Suprapubic skin (tissue), 4 donors: ENCODE results near the gene PFDN2. TPM values are rescaled to one million over a fixed set of nuclear protein-coding genes. Genes with fewer than 3 reads are reported as not detected.

Source experiments
- DNase-seq, 2 donors: peaks; one replicate each; pipeline ENCODE4 v3.0.0-alpha.2; 2019; ENCODE audit warnings: low spot score in 2 of 2
- H3K27ac ChIP-seq: fragments of 200-600 bp; sonication (generic); one replicate; pipeline ENCODE4 v1.5.1; 2019
- H3K27me3 ChIP-seq: fragments of 200-600 bp; sonication (generic); one replicate; pipeline ENCODE4 v1.5.1; 2019
- H3K36me3 ChIP-seq: fragments of 200-600 bp; sonication (generic); one replicate; pipeline ENCODE4 v1.5.1; 2019
- H3K4me1 ChIP-seq: fragments of 200-600 bp; sonication (generic); one replicate; pipeline ENCODE4 v1.5.1; 2019
- H3K4me3 ChIP-seq: fragments of 200-600 bp; sonication (generic); one replicate; pipeline ENCODE4 v1.5.1; 2019; ENCODE audit warnings: mild to moderate bottlenecking
- H3K9me3 ChIP-seq: fragments of 200-600 bp; sonication (generic); one replicate; pipeline ENCODE4 v1.5.1; 2019
- CTCF ChIP-seq, 2 donors: fragments of 200-600 bp in 1 of 2; fragments of 450-650 bp in 1 of 2; sonication (generic) in 1 of 2; IDR thresholded peaks; one replicate each; pipeline ENCODE4 v1.5.1; 2016 to 2019; ENCODE audit warnings: antibody characterized with exemption in 2 of 2, mild to moderate bottlenecking in 1 of 2, moderate library complexity in 1 of 2
- EP300 ChIP-seq: sonication (generic); formaldehyde crosslinking; IDR thresholded peaks from one replicate; pipeline ENCODE4 v1.6.1; 2017; ENCODE audit warnings: antibody characterized with exemption
- POLR2A ChIP-seq, 2 donors: fragments of 450-650 bp; IDR thresholded peaks; one replicate each; pipeline ENCODE4 v1.6.1; 2017; ENCODE audit warnings: antibody characterized with exemption in 2 of 2, mild to moderate bottlenecking in 2 of 2, moderate library complexity in 2 of 2
- POLR2AphosphoS5 ChIP-seq, 3 donors: sonication (generic); formaldehyde crosslinking; IDR thresholded peaks; one replicate each; pipeline ENCODE4 v1.6.1; 2017; ENCODE audit warnings: antibody characterized with exemption in 3 of 3
- WGBS: methylation state at CpG from one replicate; pipeline ENCODE4 v1.1.5; 2018; 5-methylcytosine and 5-hydroxymethylcytosine counted together
- total RNA-seq, 4 donors: library from RNA; depleted of rRNA; stranded (reverse); fragments of >200 nt; gene quantifications; one replicate each; pipeline ENCODE4 v1.1.0, GENCODE V29; 2016

PFDN2 gene
- total RNA-seq, 4 donors from 2014 or later = 21.3 to 33.9 (median 27.1) TPM

DNA sequence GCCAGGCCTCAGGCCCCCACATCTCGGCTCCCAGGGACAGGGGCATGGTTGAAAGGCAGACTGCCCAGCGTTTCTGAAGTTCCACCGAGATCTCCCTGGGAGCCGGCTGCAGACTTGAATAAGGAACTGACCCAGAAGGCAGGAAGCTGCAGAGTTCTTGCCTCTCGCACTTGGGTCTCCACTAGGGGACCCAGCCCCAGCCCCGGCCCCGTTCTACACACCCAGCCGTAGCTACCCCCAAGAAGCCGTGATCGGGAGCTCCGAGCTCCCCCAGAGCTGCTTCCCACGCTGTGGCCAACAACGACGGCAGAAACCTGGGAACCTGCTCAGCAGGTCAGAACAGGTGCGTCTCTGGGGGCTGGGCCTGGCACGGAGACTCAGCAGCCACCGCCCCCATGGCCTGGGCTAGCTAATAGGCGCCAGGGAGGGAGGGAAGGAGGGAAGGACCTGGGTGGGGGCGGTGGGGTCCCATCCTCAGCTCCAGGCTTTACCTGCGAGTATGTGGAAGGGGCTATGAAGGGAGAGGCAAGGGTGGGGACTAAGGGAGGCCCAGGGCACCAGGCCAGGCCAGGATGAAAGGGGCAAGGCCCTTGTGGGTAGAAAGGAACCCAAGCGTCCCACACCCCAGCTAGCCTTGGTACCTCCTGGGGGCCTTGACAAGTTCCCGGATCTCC lies 28.4 kb downstream of the PFDN2 start, which contains the start of gene NECTIN4:
TSS of gene NECTIN4 (minus strand) at position 308 of the 674 bp plus-strand sequence. CDS start at position 46, 262 bp downstream.
- H3K9me3 ChIP-seq = no peaks in the 10 kb centered on the region
- H3K27me3 ChIP-seq = no peaks in the 10 kb centered on the region
- peak within 1 kb of the TSS; percentile 92 for H3K27ac ChIP-seq
- peaks cover 46% of the 10 kb centered on the region for H3K4me1 ChIP-seq
- DNase-seq = peak; percentile 73 to 79
- WGBS = 40% methylated on average over 11 of the region's 22 CpGs
- no peaks in the 10 kb centered on the region for H3K36me3 ChIP-seq
- no peak for TF ChIP-seq CTCF (IDR thresholded peaks at IDR 0.05)
- TF ChIP-seq EP300 = no peak
- TF ChIP-seq POLR2AphosphoS5 (IDR thresholded peaks at IDR 0.05) = peak in 2 of 3 donors; percentile 29 to 75
- TF ChIP-seq POLR2A (IDR thresholded peaks at IDR 0.05) = peak in 1 of 2 donors; percentile 24
- H3K4me3 ChIP-seq = peak within 1 kb of the TSS; percentile 45

- peaks cover 54% of the 10 kb centered on the region for H3K4me1 ChIP-seq
- no peaks in the 10 kb centered on the region for H3K36me3 ChIP-seq
- H3K9me3 ChIP-seq = no peaks in the 10 kb centered on the region
- H3K27me3 ChIP-seq = no peaks in the 10 kb centered on the region
- 64% methylated on average over 3 of the region's 3 CpGs for WGBS
- peak overlapping the region; percentile 45 for H3K4me3 ChIP-seq
- peak overlapping the region; percentile 92 for H3K27ac ChIP-seq
- peak in 1 of 2 donors; percentile 50 for DNase-seq
- TF ChIP-seq EP300 = no peak
- TF ChIP-seq CTCF (IDR thresholded peaks at IDR 0.05) = no peak
- TF ChIP-seq POLR2A (IDR thresholded peaks at IDR 0.05) = no peak
- no peak for TF ChIP-seq POLR2AphosphoS5 (IDR thresholded peaks at IDR 0.05)
Measured at GRCh38 chr1:161088587-161089110, 29.2 kb downstream of the PFDN2 start.

- Histone ChIP-seq H3K4me1 (peaks cover 67% of the 10 kb centered on the region), H3K9me3 (no peaks in the 10 kb centered on the region), H3K36me3 (no peaks in the 10 kb centered on the region), H3K27me3 (no peaks in the 10 kb centered on the region), H3K27ac (peak overlapping the region; percentile 92), H3K4me3 (peak overlapping the region; percentile 45)
- peak in 1 of 2 donors; percentile 59 for DNase-seq
- WGBS = no CpG with 5 or more reads among the region's 4 CpGs
- no peak for TF ChIP-seq POLR2AphosphoS5 (IDR thresholded peaks at IDR 0.05)
- TF ChIP-seq CTCF (IDR thresholded peaks at IDR 0.05) = no peak
- TF ChIP-seq EP300 = no peak
- no peak for TF ChIP-seq POLR2A (IDR thresholded peaks at IDR 0.05)
Measured at GRCh38 chr1:161086457-161086856, 31.4 kb downstream of the PFDN2 start.

GRCh38 chr1:161085165-161085564 lies 32.7 kb downstream of the PFDN2 start:
- TF ChIP-seq POLR2AphosphoS5 (IDR thresholded peaks at IDR 0.05) (no peak), EP300 (no peak), POLR2A (IDR thresholded peaks at IDR 0.05) (no peak), CTCF (IDR thresholded peaks at IDR 0.05) (no peak)
- DNase-seq = no peak
- H3K4me1 ChIP-seq = peaks cover 62% of the 10 kb centered on the region
- peak overlapping the region; percentile 92 for H3K27ac ChIP-seq
- 58% methylated on average over 2 of the region's 2 CpGs for WGBS
- H3K9me3 ChIP-seq = no peaks in the 10 kb centered on the region
- no peaks in the 10 kb centered on the region for H3K27me3 ChIP-seq
- H3K36me3 ChIP-seq = no peaks in the 10 kb centered on the region
- H3K4me3 ChIP-seq = peak overlapping the region; percentile 45

- Histone ChIP-seq H3K4me3 (peak overlapping the region; percentile 45), H3K9me3 (no peaks in the 10 kb centered on the region), H3K27me3 (no peaks in the 10 kb centered on the region), H3K4me1 (peaks cover 58% of the 10 kb centered on the region), H3K27ac (peak overlapping the region; percentile 92), H3K36me3 (no peaks in the 10 kb centered on the region)
- 75% methylated on average over 1 of the region's 1 CpG for WGBS
- TF ChIP-seq POLR2A (IDR thresholded peaks at IDR 0.05) (no peak), POLR2AphosphoS5 (IDR thresholded peaks at IDR 0.05) (no peak), EP300 (no peak), CTCF (IDR thresholded peaks at IDR 0.05) (no peak)
- no peak for DNase-seq
Measured at GRCh38 chr1:161084597-161084988, 33.2 kb downstream of the PFDN2 start.
